SIG-M5 treated with dmso at 0.1 percent for 504 hours (cell line): Measurements from ENCODE around the gene ZNF30.
"Not testable (repeated sequence)": the region's sequence is repeated elsewhere in the genome, so short reads cannot be mapped to it uniquely, and the experiment has no call there.

Experiments used
- DNase-seq: peaks from one replicate; lab custom pipeline; 2025; ENCODE audit not compliant: unreplicated experiment; lab: John Stamatoyannopoulos, UW

Gene ZNF30

GRCh38 chr19:34985249-34986022 is 58.7 kb downstream of the ZNF30 start:
- DNase-seq = no peak

GRCh38 chr19:34988119-34988518 is 61.4 kb downstream of the ZNF30 start:
- no peak for DNase-seq

- no peak for DNase-seq
These were observed 62.6 kb downstream of the ZNF30 start for GRCh38 chr19:34989298-34989697.

- no peak for DNase-seq
These were observed 64.0 kb downstream of the ZNF30 start for GRCh38 chr19:34990578-34991192.

- no peak for DNase-seq
These were observed 65.0 kb downstream of the ZNF30 start for GRCh38 chr19:34991542-34992333.

- not testable (repeated sequence) for DNase-seq
These were observed 65.9 kb downstream of the ZNF30 start for GRCh38 chr19:34992582-34992981.

- DNase-seq = no peak
These were observed 67.6 kb downstream of the ZNF30 start for GRCh38 chr19:34994286-34994642.
